Psoas muscle (tissue), 8 donors: ENCODE data around the gene SNX24. TPM values are rescaled to one million over a fixed set of nuclear protein-coding genes. Genes with fewer than 3 reads are reported as not detected.

Experiments
- ATAC-seq, 4 donors: fragments of 200-7000 bp; cut with Tn5 transposase; one replicate each; pipeline ENCODE4 v1.9.1; 2020; ENCODE audit warnings: moderate library complexity in 3 of 4, mild to moderate bottlenecking in 2 of 4
- DNase-seq, 2 donors: peaks; one replicate each; pipeline ENCODE4 v3.0.0-alpha.2; 2020
- H3K27ac ChIP-seq: fragments of 200-600 bp; one replicate; pipeline ENCODE4 v1.8.0; 2022
- H3K27me3 ChIP-seq, 3 donors: fragments of 200-600 bp in 1 of 3; one replicate each; pipeline versions ENCODE4 v1.6.1 to v1.8.0; 2013 to 2022; ENCODE audit warnings: low read length in 2 of 3, mild to moderate bottlenecking in 2 of 3, moderate library complexity in 1 of 3; ENCODE audit not compliant: insufficient read depth in 3 of 3
- H3K36me3 ChIP-seq, 2 donors: fragments of 200-600 bp in 1 of 2; one replicate each; pipeline versions ENCODE4 v1.6.1 to v1.8.0; 2013 to 2022; ENCODE audit warnings: low read depth in 1 of 2, mild to moderate bottlenecking in 1 of 2, moderate library complexity in 1 of 2; ENCODE audit not compliant: insufficient read depth in 1 of 2
- H3K4me1 ChIP-seq: fragments of 200-600 bp; one replicate; pipeline ENCODE4 v1.8.0; 2022
- H3K4me3 ChIP-seq: fragments of 200-600 bp; one replicate; pipeline ENCODE4 v1.8.0; 2022; ENCODE audit warnings: mild to moderate bottlenecking
- H3K9me3 ChIP-seq: fragments of 200-600 bp; one replicate; pipeline ENCODE4 v1.8.0; 2022
- WGBS, 3 donors: extraction: QIAGEN DNeasy Blood & Tissue Kit; methylation state at CpG; one replicate each; pipeline versions ENCODE4 v1.1.6 to v1.1.7; 2013; 5-methylcytosine and 5-hydroxymethylcytosine counted together
- intact Hi-C, 2 donors: fragments of 100-400 bp; cut with DNase I; formaldehyde crosslinking; loops; one replicate each; pipeline versions ENCODE4 v1.11.0 to v1.14.2; 2022
- polyA plus RNA-seq, 3 donors: library from polyadenylated mRNA; stranded (reverse); fragments of 200-250 nt; gene quantifications; one replicate each; pipeline ENCODE4 v1.2.3, GENCODE V29; 2013
- total RNA-seq, 4 donors: library from RNA; stranded (reverse); fragmentation: NEBNext Ultra II Directional in 2 of 4; extraction: Animal tissue kit (Norgen Biotek cat#: 25700) in 2 of 4; gene quantifications; one replicate each; pipeline versions ENCODE4 v1.2.1 to v1.2.4, GENCODE V29; 2021 to 2023
- TF ChIP-seq, protein P1 (sequence below): fragments of 200-600 bp; IDR thresholded peaks from one replicate; pipeline ENCODE4 v1.8.0; 2022; ENCODE audit warnings: antibody characterized with exemption
- donor health status: healthy with polysubstance abuse.
- donor health status: DM: no; HTN: no; CAD: no; lungs with moderate emphysema.
- donor health status: Bipolar disorder and iron deficiency.
- donor health status: healthy.
- donor health status: DM: yes; HTN: yes; CAD: no.
- donor health status: DM: no; HTN: no; CAD: no.
- donor health status: DM: no; HTN: no; CAD: no.
- donor health status: DM: yes; HTN: yes; CAD: no.

SNX24 gene
- total and polyA plus RNA-seq, 7 donors = 7.5 to 11.9 (median 10.0) TPM

DNA sequence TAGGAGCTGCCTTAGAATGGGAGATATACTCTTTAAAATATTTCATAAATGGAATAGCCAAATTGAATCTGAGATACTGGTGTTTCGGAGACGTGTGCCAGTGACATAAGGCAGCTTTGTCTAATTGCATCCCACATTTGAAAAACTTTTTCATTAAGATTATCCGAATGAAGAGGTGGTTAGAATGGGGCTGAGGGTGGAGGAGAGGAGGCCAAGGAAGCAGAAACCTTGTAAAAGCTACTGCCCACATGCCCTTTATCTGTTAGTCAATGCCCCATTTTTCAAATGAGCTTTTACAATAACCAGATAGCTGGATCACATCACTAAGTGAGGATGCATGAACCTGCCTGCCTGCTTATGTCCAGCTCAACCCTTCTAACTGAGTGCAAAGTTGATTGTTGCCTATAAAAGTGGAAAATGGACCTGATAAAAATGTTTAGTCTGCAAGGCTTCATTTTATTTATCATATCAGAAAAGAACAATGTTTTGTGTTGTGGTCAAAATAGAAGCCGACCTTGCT is 34.8 kb downstream of the SNX24 start:
- H3K36me3 ChIP-seq = no peaks in the 10 kb centered on the region
- DNase-seq = no peak
- TF ChIP-seq, protein P1, sequence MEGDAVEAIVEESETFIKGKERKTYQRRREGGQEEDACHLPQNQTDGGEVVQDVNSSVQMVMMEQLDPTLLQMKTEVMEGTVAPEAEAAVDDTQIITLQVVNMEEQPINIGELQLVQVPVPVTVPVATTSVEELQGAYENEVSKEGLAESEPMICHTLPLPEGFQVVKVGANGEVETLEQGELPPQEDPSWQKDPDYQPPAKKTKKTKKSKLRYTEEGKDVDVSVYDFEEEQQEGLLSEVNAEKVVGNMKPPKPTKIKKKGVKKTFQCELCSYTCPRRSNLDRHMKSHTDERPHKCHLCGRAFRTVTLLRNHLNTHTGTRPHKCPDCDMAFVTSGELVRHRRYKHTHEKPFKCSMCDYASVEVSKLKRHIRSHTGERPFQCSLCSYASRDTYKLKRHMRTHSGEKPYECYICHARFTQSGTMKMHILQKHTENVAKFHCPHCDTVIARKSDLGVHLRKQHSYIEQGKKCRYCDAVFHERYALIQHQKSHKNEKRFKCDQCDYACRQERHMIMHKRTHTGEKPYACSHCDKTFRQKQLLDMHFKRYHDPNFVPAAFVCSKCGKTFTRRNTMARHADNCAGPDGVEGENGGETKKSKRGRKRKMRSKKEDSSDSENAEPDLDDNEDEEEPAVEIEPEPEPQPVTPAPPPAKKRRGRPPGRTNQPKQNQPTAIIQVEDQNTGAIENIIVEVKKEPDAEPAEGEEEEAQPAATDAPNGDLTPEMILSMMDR = no peak
- no peaks in the 10 kb centered on the region for H3K9me3 ChIP-seq
- no peak for ATAC-seq
- intact Hi-C loops = no loop called here
- H3K4me1 ChIP-seq = peaks cover 3% of the 10 kb centered on the region
- no peak overlapping the region for H3K27ac ChIP-seq
- no peaks in the 10 kb centered on the region for H3K27me3 ChIP-seq
- H3K4me3 ChIP-seq = no peak overlapping the region
- 88 to 94% (median 90%) methylated on average over 4 of the region's 4 CpGs for WGBS, 3 donors

DNA sequence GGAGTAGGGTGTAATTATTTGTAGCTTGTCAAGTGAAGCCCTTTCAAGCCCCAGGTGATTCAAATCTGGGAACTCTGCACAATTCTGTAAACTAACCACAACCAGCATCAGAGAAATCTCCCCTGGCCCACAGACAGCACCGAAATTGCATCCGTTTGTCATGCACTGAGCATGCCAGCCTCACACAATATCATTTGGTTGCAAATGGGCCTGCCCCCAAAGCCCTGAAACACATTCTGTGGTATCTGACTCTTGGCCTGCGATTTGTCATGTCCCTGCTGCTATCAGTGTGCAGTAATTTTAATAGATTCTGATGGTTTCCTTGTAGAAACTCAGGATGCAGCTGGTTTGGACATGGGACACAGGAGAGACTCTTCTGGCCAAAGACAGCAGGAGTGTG is 35.3 kb downstream of the SNX24 start:
- WGBS, 3 donors = 22 to 38% (median 27%) methylated on average over 3 of the region's 3 CpGs
- TF ChIP-seq, protein P1 = no peak
- Histone ChIP-seq H3K36me3 (no peaks in the 10 kb centered on the region), H3K4me1 (peaks cover 3% of the 10 kb centered on the region), H3K9me3 (no peaks in the 10 kb centered on the region), H3K4me3 (no peak overlapping the region), H3K27ac (no peak overlapping the region), H3K27me3 (no peaks in the 10 kb centered on the region)
- DNase-seq (no peak), ATAC-seq (peak; percentile 32 to 77 (median 60))
- intact Hi-C loops = no loop called here

DNA sequence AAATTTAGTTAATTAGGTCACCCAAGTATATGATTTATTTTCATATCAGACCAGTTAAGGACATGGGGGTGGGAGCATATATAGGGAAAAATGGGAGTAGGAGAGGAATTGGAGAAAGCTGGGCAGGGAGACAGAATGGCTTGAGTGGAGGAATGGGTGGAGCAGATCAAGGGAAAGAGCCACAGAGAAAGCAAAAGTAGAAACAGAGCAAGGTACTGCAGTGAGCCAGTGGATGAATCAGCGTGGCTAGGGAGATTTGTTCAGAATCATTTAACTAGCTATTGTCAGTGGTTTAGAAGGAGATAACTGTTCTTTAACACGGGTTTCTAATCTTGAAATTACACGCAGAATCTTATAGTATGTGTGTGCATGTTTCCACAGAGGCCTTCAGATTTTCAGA is 37.4 kb downstream of the SNX24 start:
- no peaks in the 10 kb centered on the region for H3K36me3 ChIP-seq
- WGBS, 3 donors = 76 to 90% (median 83%) methylated on average over 3 of the region's 3 CpGs
- H3K27ac ChIP-seq = no peak overlapping the region
- intact Hi-C loops = no loop called here
- no peak overlapping the region for H3K4me3 ChIP-seq
- ATAC-seq = no peak
- DNase-seq = no peak
- H3K9me3 ChIP-seq = no peaks in the 10 kb centered on the region
- TF ChIP-seq, protein P1 = no peak
- H3K4me1 ChIP-seq = peaks cover 3% of the 10 kb centered on the region
- no peaks in the 10 kb centered on the region for H3K27me3 ChIP-seq

DNA sequence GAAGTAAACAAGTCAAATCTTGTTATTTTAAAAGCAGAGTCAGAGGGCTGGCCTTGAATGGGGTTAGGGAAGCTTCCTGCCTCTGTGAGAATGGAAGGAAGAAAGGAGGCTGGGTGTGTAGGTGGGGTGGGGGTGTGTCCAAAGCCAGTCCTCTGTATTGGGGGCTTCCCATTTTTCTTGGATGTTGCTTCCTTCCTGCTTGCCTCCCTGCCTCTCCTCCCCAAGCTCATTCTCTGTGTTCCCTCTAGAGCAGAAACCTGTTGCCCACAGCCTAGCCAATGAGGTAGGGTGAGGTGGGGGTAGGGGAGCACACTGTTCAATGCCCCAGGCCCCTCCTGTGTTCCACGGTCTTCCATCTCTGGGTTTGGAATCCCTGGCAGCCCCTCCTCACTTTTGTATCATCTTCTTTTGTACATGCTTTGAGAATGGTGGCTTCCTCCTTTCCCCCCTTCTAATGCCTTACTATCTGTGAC is 39.7 kb downstream of the SNX24 start:
- ATAC-seq (no peak), DNase-seq (no peak)
- TF ChIP-seq, protein P1 = no peak
- intact Hi-C loops = no loop called here
- Histone ChIP-seq H3K27me3 (no peaks in the 10 kb centered on the region), H3K36me3 (no peaks in the 10 kb centered on the region), H3K27ac (no peak overlapping the region), H3K9me3 (no peaks in the 10 kb centered on the region), H3K4me3 (no peak overlapping the region), H3K4me1 (no peaks in the 10 kb centered on the region)
- 70 to 82% (median 79%) methylated on average over 1 of the region's 1 CpG for WGBS, 3 donors

DNA sequence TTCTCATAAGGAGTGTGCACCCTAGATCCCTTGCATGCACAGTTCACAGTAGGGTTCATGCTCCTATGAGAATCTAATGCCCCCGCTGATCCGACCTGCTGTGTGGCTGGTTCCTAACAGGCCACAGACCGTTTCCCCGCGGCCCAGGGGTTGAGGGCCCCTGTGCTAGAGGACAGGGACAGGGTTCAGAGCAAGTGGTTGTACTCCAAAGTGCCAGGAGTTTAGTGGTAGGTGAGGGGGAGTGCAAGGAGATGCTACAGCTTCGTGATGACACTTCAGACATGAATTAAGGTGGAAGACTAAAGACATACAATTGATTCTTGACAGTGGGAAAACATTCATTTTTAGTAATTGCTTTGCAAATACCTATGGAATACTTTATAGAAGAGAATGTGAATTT is 40.5 kb downstream of the SNX24 start:
- Histone ChIP-seq H3K4me3 (no peak overlapping the region), H3K27ac (no peak overlapping the region), H3K9me3 (no peaks in the 10 kb centered on the region), H3K4me1 (no peaks in the 10 kb centered on the region), H3K36me3 (no peaks in the 10 kb centered on the region), H3K27me3 (no peaks in the 10 kb centered on the region)
- 94 to 96% (median 95%) methylated on average over 6 of the region's 6 CpGs for WGBS, 3 donors
- DNase-seq (no peak), ATAC-seq (no peak)
- intact Hi-C loops = no loop called here
- TF ChIP-seq, protein P1 = no peak
